Measurements from ENCODE around the gene MEMO1. TPM values are rescaled to one million over a fixed set of nuclear protein-coding genes. Genes with fewer than 3 reads are reported as not detected.
A peak's percentile ranks its signal among the peaks of the same experiment; 100 is the strongest.

MEMO1 gene
- total and polyA plus RNA-seq, 4 donors: 30.7 to 38.5 (median 32.2) TPM

DNA sequence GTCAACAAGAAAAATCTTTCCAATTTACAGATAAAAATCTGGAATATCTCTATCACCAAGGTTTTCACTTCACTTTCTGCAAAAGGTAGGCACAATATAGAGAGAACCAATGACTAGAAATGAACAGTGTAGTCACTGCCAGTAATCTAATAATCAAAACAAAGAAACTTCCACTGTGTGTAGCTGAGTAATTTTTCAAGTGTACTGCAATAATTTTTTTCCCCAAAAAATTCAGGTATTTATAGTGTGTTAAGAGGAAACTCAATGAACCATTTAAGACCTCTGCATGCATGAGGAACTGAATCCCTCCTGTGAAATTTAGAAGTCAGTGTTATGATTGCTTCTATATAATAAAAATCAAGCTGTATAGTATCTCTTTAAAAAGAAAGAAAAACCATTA lies 121.8 kb downstream of the MEMO1 start:
- Histone ChIP-seq H3K36me3 (ENCODE audit: control insufficient read depth in 4 of 4, insufficient read depth in 4 of 4, low read length in 4 of 4) (peaks cover 0 to 8% (median 2%) of the 10 kb centered on the region in 4 donors), H3K9me3 (ENCODE audit: control insufficient read depth in 4 of 4, insufficient read depth in 3 of 4, low read length in 3 of 4) (no peaks in the 10 kb centered on the region), H3K27me3 (ENCODE audit: control insufficient read depth in 3 of 3, insufficient read depth in 3 of 3, low read length in 2 of 3) (no peaks in the 10 kb centered on the region), H3K4me3 (no peak overlapping the region), H3K9ac (ENCODE audit: insufficient read depth in 1 of 2, low read length in 2 of 2) (no peak overlapping the region), H3K4me1 (ENCODE audit: control insufficient read depth in 5 of 5, insufficient read depth in 5 of 5, low read length in 5 of 5) (peaks cover 0 to 18% (median 5%) of the 10 kb centered on the region in 5 donors), H3K27ac (ENCODE audit: low read depth in 1 of 2, low read length in 1 of 2) (no peak overlapping the region)
- DNase-seq (no peak), ATAC-seq (ENCODE audit: insufficient read depth, low FRiP score) (no peak)
- TF ChIP-seq CTCF (IDR thresholded peaks at IDR 0.05; ENCODE audit: control extremely low read depth, extremely low read depth): no peak

- TF ChIP-seq CTCF (IDR thresholded peaks at IDR 0.05; ENCODE audit: control extremely low read depth, extremely low read depth): no peak
- H3K9ac ChIP-seq (ENCODE audit: insufficient read depth in 1 of 2, low read length in 2 of 2): no peak overlapping the region
- 56 to 75% methylated on average over 1 of the region's 1 CpG for WGBS, 2 donors
Measured at GRCh38 chr2:31888550-31888949, 122.3 kb downstream of the MEMO1 start.

DNA sequence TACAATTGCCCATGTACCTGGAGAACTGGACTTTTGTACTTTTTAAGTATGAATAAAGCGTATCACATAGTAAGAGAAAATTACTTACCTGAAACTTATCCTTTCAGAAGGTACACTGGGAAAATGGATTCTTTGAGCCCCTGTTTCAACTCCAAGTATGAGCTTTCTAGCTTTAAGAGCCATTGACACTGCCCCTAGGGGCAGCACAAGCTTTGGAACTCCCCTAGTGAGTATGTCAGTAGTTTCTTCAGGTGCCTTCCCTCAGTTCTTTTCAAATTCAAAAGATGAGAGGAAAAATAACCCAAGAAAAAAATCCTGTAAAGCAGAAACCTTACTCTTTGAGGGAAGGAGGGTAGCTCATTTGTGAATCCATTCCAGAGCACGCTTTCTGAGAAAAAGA lies 124.1 kb downstream of the MEMO1 start:
- Histone ChIP-seq H3K4me3 (no peak overlapping the region), H3K9me3 (ENCODE audit: control insufficient read depth in 4 of 4, insufficient read depth in 3 of 4, low read length in 3 of 4) (no peaks in the 10 kb centered on the region), H3K4me1 (ENCODE audit: control insufficient read depth in 5 of 5, insufficient read depth in 5 of 5, low read length in 5 of 5) (peaks cover 0 to 16% (median 5%) of the 10 kb centered on the region in 5 donors), H3K9ac (ENCODE audit: insufficient read depth in 1 of 2, low read length in 2 of 2) (no peak overlapping the region), H3K27me3 (ENCODE audit: control insufficient read depth in 3 of 3, insufficient read depth in 3 of 3, low read length in 2 of 3) (no peaks in the 10 kb centered on the region), H3K36me3 (ENCODE audit: control insufficient read depth in 4 of 4, insufficient read depth in 4 of 4, low read length in 4 of 4) (peaks cover 0 to 8% (median 2%) of the 10 kb centered on the region in 4 donors), H3K27ac (ENCODE audit: low read depth in 1 of 2, low read length in 1 of 2) (no peak overlapping the region)
- no peak for DNase-seq
- WGBS, 2 donors: 96 to 100% methylated on average over 2 of the region's 2 CpGs
- TF ChIP-seq CTCF (IDR thresholded peaks at IDR 0.05; ENCODE audit: control extremely low read depth, extremely low read depth): no peak
- no peak for ATAC-seq (ENCODE audit: insufficient read depth, low FRiP score)

More at GRCh38 chr2:31888550-31888949, 122.3 kb downstream of the MEMO1 start:
- Histone ChIP-seq H3K4me1 (ENCODE audit: control insufficient read depth in 5 of 5, insufficient read depth in 5 of 5, low read length in 5 of 5) (peaks cover 0 to 17% (median 5%) of the 10 kb centered on the region in 5 donors), H3K27ac (ENCODE audit: low read depth in 1 of 2, low read length in 1 of 2) (no peak overlapping the region), H3K4me3 (no peak overlapping the region), H3K36me3 (ENCODE audit: control insufficient read depth in 4 of 4, insufficient read depth in 4 of 4, low read length in 4 of 4) (peaks cover 0 to 8% (median 2%) of the 10 kb centered on the region in 4 donors), H3K27me3 (ENCODE audit: control insufficient read depth in 3 of 3, insufficient read depth in 3 of 3, low read length in 2 of 3) (no peaks in the 10 kb centered on the region), H3K9me3 (ENCODE audit: control insufficient read depth in 4 of 4, insufficient read depth in 3 of 4, low read length in 3 of 4) (no peaks in the 10 kb centered on the region)
- DNase-seq (peak in 2 of 3 donors; percentile 82 to 86), ATAC-seq (ENCODE audit: insufficient read depth, low FRiP score) (no peak)

GRCh38 chr2:31877008-31877407 lies 133.8 kb downstream of the MEMO1 start:
- peaks cover 0 to 3% (median 0%) of the 10 kb centered on the region in 5 donors for H3K4me1 ChIP-seq (ENCODE audit: control insufficient read depth in 5 of 5, insufficient read depth in 5 of 5, low read length in 5 of 5)
- no peaks in the 10 kb centered on the region for H3K27me3 ChIP-seq (ENCODE audit: control insufficient read depth in 3 of 3, insufficient read depth in 3 of 3, low read length in 2 of 3)
- H3K36me3 ChIP-seq (ENCODE audit: control insufficient read depth in 4 of 4, insufficient read depth in 4 of 4, low read length in 4 of 4): peaks cover 0 to 4% (median 0%) of the 10 kb centered on the region in 4 donors
- H3K27ac ChIP-seq (ENCODE audit: low read depth in 1 of 2, low read length in 1 of 2): no peak overlapping the region
- ATAC-seq (ENCODE audit: insufficient read depth, low FRiP score) (no peak), DNase-seq (no peak)
- no peaks in the 10 kb centered on the region for H3K9me3 ChIP-seq (ENCODE audit: control insufficient read depth in 4 of 4, insufficient read depth in 3 of 4, low read length in 3 of 4)
- no peak overlapping the region for H3K9ac ChIP-seq (ENCODE audit: insufficient read depth in 1 of 2, low read length in 2 of 2)
- TF ChIP-seq CTCF (IDR thresholded peaks at IDR 0.05; ENCODE audit: control extremely low read depth, extremely low read depth): no peak
- H3K4me3 ChIP-seq: no peak overlapping the region
- 97 to 99% methylated on average over 2 of the region's 2 CpGs for WGBS, 2 donors
